Measurements from ENCODE around the gene SH3RF2.
"Not testable (repeated sequence)": the region's sequence is repeated elsewhere in the genome, so short reads cannot be mapped to it uniquely, and the experiment has no call there.

The SH3RF2 gene

GRCh38 chr5:146007989-146008388 lies 71.6 kb downstream of the SH3RF2 start:
- DNase-seq (ENCODE audit: low spot score), result no peak

GRCh38 chr5:146009020-146009419 lies 72.6 kb downstream of the SH3RF2 start:
- DNase-seq (ENCODE audit: low spot score), result no peak

- DNase-seq (ENCODE audit: low spot score), result not testable (repeated sequence)
These were observed 74.1 kb downstream of the SH3RF2 start for GRCh38 chr5:146010447-146010846.

- no peak for DNase-seq (ENCODE audit: low spot score)
These were observed 77.4 kb downstream of the SH3RF2 start for GRCh38 chr5:146013761-146014160.

- DNase-seq (ENCODE audit: low spot score), result no peak
These were observed 78.6 kb downstream of the SH3RF2 start for GRCh38 chr5:146015001-146015400.

GRCh38 chr5:146016764-146017484 lies 80.5 kb downstream of the SH3RF2 start:
- no peak for DNase-seq (ENCODE audit: low spot score)

GRCh38 chr5:146018514-146019375 lies 82.4 kb downstream of the SH3RF2 start:
- DNase-seq (ENCODE audit: low spot score), result no peak

GRCh38 chr5:146020100-146020499 lies 83.7 kb downstream of the SH3RF2 start:
- DNase-seq (ENCODE audit: low spot score), result no peak

GRCh38 chr5:146024034-146024433 lies 87.7 kb downstream of the SH3RF2 start:
- DNase-seq (ENCODE audit: low spot score), result no peak

- DNase-seq (ENCODE audit: low spot score), result no peak
These were observed 88.8 kb downstream of the SH3RF2 start for GRCh38 chr5:146025114-146025680.

GRCh38 chr5:146025681-146026080 lies 89.3 kb downstream of the SH3RF2 start:
- no peak for DNase-seq (ENCODE audit: low spot score)

- DNase-seq (ENCODE audit: low spot score), result no peak
These were observed 90.1 kb downstream of the SH3RF2 start for GRCh38 chr5:146026307-146027010.

GRCh38 chr5:146027751-146028150 lies 91.4 kb downstream of the SH3RF2 start:
- no peak for DNase-seq (ENCODE audit: low spot score)

GRCh38 chr5:146032911-146033310 lies 96.5 kb downstream of the SH3RF2 start:
- DNase-seq (ENCODE audit: low spot score), result no peak

GRCh38 chr5:146034127-146034526 lies 97.7 kb downstream of the SH3RF2 start:
- no peak for DNase-seq (ENCODE audit: low spot score)

GRCh38 chr5:146034605-146035004 lies 98.2 kb downstream of the SH3RF2 start:
- DNase-seq (ENCODE audit: low spot score), result no peak

GRCh38 chr5:146039420-146039819 lies 103.0 kb downstream of the SH3RF2 start:
- DNase-seq (ENCODE audit: low spot score), result no peak

GRCh38 chr5:146040527-146040926 lies 104.1 kb downstream of the SH3RF2 start:
- DNase-seq (ENCODE audit: low spot score), result no peak

- DNase-seq (ENCODE audit: low spot score), result no peak
These were observed 104.9 kb downstream of the SH3RF2 start for GRCh38 chr5:146041180-146041789.

- no peak for DNase-seq (ENCODE audit: low spot score)
These were observed 106.4 kb downstream of the SH3RF2 start for GRCh38 chr5:146042628-146043279.

GRCh38 chr5:146043722-146044121 lies 107.3 kb downstream of the SH3RF2 start:
- DNase-seq (ENCODE audit: low spot score), result no peak
